VCaP (cell line): ENCODE measurements around the gene IRF2BP2.

ENCODE experiments used
- H3K27ac ChIP-seq: fragments of 450-650 bp; 2 replicates; pipeline ENCODE4 v1.5.1; 2017
- TF ChIP-seq, protein P1 (sequence below): fragments of 450-650 bp; conservative IDR thresholded peaks from 2 replicates; pipeline ENCODE4 v1.5.1; 2017; ENCODE audit warnings: mild to moderate bottlenecking, moderate library complexity

IRF2BP2 gene

DNA sequence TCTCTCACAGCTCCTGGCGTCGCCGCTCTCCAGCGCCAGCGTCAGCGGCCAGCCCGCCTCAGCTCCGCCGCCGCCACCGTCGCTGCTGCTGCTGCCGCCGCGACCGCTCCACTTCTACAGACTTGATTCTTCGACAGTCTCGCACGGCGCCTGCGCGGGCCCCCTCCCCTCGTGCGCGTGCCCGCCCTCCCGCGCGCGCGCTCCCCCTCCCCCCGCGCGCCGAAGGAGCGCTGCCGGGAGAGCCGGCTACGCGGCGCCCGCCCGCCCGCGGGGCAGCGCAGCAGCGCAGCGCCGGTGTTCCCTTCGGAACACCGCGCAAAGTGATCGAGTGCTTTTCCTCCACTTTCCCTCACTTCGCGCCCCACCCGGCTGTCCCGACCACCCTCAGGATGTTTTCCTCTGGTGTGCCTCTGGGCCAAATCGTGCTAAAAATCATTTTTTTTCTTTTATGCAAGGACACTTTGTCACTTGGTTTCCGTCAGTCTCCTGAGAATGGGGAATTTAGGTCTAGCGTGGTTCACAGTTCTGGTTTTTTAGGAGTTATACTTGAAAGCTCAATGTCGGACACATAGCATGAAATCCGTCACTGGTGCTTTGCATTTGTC, at the start of gene IRF2BP2:
TSS of gene IRF2BP2 (minus strand) at position 118 of the 605 bp plus-strand sequence. CDS start 684 bp downstream, outside the sequence.
- peak within 1 kb of the TSS; percentile 99 for H3K27ac ChIP-seq

DNA sequence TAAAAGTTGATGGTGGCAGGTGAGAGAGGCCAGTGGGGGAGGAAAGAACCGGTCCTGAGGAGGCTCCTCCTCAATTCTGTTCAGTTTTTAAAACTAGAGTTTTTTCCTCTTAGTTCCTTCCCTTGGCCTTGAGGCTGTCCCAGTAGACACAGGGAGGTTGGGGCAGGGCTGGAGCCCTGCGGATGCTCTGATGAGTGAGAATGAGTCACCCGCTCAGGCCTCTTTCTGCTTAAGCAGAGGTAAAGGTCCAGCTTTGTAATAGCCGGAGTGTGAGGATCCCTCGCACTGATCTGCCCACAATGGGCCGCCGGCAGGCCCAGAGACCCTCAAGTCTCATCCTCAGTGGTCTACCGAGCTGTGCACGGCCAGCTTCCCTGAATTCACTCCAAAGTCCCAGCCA, 49.6 kb upstream of the IRF2BP2 start:
- no peak overlapping the region for H3K27ac ChIP-seq

More for the DNA sequence above, at the start of gene IRF2BP2:
- TF ChIP-seq, protein P1, sequence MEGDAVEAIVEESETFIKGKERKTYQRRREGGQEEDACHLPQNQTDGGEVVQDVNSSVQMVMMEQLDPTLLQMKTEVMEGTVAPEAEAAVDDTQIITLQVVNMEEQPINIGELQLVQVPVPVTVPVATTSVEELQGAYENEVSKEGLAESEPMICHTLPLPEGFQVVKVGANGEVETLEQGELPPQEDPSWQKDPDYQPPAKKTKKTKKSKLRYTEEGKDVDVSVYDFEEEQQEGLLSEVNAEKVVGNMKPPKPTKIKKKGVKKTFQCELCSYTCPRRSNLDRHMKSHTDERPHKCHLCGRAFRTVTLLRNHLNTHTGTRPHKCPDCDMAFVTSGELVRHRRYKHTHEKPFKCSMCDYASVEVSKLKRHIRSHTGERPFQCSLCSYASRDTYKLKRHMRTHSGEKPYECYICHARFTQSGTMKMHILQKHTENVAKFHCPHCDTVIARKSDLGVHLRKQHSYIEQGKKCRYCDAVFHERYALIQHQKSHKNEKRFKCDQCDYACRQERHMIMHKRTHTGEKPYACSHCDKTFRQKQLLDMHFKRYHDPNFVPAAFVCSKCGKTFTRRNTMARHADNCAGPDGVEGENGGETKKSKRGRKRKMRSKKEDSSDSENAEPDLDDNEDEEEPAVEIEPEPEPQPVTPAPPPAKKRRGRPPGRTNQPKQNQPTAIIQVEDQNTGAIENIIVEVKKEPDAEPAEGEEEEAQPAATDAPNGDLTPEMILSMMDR, result no peak

DNA sequence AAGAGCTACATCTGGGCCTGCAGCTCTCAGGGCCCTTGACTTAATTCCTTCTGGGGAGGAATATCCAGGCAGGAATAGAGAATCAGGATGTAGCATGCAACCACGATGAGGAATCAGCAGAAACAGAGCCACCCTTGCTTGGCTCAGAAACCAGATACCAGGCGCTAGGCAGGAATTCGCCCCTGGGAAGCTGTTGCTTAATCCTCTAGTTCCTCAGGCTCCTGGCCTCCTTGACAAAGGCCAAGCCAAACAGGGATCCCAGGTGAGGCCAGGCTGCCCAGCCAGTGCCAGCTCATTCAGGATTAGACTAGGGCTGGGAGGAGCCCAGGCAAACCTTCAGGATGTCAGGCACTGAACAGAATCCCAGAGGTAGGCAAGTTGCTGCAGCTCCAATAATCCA, 48.2 kb upstream of the IRF2BP2 start:
- TF ChIP-seq, protein P1, result no peak
- no peak overlapping the region for H3K27ac ChIP-seq

More for the DNA sequence above, 49.6 kb upstream of the IRF2BP2 start:
- TF ChIP-seq, protein P1, result no peak

DNA sequence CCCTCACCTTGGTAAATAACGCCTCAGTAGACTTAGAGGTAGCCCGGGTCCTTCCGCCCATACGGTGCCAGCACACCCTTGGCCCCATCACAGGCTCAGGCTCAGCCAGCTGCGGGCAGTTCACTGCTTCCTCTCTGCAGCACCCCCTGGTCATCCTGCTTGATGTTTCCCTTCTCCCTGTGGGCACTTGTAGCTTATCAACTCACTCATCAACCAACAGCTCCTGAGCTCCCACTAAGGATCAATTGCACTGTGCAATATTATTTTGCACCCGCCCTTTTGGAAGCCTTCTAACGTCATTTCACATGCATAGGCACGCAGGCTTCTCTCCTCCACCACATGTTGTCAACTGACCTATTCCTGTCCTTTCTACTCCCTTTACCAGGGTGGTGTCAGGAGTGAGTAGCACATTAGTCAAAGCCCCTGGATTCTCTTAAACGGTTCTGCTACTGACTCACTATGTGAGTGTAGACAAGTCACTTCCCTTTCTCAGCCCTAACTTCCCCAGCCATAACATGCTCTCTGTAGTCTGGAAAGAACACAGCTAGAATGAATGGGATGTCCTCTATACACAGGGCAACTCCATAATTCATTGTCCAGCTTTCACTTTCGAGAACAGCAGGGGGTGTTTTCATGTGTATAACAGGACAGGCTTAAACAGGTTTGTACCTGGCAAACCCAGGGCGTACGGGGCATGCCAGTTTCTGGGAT, 47.1 kb upstream of the IRF2BP2 start:
- TF ChIP-seq, protein P1, result no peak
- no peak overlapping the region for H3K27ac ChIP-seq

DNA sequence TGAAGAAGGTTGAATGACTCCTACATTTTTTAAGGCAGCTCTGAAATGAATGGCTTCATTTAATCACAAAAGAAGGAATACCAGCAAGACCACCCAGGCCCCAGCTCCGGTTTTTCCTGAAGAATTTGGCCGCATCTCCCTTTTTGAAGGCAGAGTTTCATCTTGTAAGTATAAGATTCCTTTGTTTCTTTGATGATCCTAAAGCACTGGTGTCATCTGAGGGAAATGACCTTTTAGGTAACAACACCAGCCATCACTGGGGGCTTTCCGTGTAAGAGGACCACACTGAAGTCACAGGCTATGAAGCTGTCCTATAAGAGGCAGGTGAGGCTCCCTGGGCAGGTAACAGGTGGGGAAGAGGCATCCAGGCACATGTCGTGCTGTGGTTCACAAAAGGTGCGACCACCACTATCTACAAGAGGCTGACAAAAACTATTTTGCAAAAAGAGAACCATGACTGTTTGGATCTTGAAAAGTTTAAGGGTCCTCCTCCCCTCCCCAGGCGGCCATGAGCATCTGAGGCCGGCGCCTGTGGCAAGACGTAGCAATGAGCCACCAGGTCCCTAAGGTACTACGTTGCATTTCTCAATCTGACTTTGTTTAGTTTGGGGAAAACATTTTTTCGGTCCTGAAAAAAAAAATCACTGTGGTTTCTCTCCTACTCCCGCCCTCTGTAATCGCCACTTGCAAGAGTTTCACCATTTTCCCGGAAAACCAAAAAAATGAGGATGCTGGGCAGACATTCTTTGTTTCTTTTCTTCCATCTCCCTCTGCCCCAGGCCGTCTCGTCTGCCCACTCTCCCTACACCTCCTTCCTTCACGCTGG, 46.3 kb upstream of the IRF2BP2 start:
- TF ChIP-seq, protein P1, result no peak
- no peak overlapping the region for H3K27ac ChIP-seq

DNA sequence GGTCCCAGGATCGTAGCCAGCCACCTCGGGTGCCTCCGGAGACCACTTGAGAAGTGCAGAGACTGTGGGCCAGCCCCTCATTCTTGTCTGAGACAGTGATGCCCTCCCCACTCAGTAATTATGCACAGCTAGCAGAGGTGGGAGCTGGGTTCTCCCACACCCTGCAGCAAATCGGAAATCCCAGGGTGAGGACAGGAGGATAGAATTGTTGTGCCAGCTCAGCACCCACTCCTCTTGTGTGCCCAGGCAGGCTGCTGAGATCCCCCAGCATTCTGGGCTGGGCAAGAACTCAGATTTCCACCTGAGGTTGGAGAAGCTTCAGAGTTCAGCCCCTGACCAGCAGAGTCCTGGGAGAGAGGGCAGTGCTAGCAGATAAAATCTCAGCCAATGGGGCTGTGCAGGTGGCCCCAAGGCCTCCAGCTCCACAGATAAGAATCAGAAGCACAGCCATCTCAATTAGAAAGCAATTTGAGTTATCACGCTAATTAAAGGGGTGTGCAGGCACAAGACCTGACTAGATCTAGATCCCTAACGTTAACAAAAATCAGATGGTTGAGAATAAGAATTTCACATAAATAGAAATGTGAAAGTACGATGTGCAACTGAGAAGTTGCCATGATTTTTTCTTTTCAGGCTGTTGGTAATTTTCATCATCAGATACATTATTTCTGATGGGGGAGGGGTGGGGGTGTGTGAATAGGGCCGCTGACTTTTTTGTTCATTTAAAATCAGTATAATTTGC, 45.5 kb upstream of the IRF2BP2 start:
- TF ChIP-seq, protein P1, result no peak
- H3K27ac ChIP-seq, result no peak overlapping the region
